Measurements from ENCODE around the gene LHFPL3.

The LHFPL3 gene

DNA sequence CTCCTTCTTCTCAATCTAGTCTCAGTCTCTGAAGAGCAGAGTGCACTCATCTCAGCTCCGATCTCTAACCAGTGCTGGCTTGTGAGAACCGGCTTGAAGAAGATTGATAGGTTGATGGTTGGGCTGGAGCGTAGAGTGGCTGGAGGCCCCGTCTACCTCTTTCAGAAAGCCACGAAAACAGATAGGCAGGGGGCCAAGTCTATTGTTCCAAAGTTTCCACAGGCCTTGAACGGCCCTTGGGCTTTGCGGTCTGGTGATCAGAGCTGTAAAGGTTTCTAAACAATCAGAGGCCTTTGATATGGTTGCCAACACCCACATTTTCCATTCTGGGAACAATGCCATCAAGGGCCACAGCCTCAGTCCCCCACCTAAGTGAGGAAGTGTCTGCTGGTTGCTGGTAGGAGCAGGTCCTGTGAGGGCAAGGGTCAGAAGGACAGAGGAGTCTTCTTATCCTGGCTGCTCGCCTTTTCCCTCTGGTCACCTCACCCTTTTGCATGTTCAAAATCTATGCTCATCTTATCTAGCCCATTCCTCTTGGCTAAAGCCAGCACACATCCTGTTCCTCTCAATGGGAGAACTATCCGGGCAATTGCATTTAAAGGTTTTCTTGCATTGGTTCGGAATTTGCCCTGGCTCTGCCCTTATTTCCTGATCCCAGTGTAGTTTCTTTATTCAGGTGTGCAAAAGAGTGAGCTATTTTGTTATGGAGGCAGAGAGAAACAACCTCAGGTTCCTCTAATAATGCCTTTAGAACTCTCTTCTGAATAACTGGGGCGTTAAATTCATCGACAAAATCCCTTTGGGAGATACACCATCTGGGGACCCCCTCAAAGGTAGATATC is 615.3 kb downstream of the LHFPL3 start:
- DNase-seq, result peak; percentile 94

DNA sequence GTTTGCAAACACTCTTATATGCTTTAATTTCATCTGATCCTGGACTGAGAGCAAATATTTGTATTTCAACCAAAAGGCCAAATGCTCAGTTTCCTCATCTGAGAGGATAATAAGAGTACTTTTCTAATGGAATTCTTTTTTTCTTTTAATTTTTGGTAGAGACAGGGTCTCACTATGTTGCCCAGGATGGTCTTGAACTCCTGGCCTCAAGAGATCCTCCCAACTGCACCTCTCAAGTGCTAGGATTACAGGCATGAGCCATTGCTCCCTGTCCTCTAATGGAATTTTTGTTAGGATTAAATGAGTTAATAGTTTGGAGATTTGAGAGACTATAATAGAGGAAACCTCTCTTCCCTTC is 617.2 kb downstream of the LHFPL3 start:
- no peak for DNase-seq

DNA sequence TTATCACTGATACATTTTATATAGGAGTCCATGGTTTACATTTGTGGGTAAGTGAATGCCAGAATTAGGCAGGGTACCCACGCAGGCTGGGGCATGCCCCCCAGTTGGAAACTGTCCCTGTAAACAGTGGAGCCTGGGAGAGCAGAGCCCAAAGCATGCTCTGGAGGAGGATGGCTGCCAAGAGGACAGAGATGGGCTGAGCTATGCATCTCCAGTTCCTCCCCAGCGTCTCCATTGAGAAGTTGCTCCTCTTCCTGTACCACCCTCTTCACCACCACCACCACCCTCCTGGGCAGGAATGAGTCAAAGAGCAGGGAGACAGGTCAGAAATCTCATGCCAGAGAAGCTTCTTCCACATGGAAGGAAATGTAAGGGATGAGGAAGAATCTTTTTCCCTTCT is 617.9 kb downstream of the LHFPL3 start:
- no peak for DNase-seq

DNA sequence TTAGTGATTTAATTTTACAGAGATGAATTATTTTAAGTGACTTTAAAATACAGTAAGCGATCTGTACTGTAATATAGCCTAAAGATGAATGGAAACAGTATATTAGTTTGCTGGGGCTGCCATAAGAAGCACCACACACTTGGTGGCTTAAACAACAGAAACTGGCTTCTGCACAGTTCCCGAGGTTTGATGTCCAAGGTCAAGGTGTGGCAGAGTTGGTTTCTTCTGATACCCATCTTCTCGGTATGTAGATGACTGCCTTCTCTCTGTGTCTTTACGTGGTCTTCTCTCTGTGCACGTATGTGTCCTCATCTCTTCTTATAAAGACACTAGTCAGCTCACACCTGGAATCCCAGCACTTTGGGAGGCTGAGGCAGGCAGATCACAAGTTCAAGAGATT is 621.6 kb downstream of the LHFPL3 start:
- no peak for DNase-seq

DNA sequence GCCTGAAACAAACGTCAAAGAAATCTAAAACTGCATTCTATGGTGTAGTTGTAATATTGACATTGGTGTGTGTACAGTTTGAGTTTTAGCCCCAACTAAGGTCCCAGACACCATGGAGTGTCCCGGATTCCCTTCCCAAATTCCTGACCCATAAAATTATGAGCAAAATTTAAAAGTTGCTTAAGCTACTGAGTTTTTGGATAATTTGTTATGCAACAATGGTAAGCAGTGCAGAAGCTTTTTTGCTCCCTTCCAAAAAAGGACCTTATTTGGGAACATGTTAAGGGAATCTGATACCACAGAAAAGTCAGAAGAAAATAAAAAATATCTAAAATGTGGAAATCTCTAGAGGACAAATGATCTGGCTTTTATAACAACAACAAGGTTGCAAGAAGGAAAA is 622.4 kb downstream of the LHFPL3 start:
- DNase-seq, result no peak

DNA sequence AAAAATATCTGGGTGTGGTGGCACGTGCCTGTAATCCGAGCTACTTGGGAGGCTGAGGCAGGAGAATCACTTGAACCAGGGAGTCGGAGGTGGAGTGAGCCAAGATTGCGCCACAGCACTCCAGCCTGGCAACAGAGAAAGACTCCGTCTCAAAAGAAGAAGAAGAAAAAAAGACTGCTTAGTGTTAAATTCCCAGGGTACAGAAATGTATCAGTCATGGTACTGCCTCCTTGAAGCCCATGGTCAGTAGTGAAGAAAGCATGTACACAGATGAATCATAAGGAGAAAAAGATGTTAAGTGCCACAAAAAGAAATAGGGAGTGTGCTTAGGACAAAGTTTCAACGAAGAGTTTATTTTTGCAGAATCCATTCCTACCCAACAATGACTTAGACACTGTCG is 623.1 kb downstream of the LHFPL3 start:
- DNase-seq, result no peak

DNA sequence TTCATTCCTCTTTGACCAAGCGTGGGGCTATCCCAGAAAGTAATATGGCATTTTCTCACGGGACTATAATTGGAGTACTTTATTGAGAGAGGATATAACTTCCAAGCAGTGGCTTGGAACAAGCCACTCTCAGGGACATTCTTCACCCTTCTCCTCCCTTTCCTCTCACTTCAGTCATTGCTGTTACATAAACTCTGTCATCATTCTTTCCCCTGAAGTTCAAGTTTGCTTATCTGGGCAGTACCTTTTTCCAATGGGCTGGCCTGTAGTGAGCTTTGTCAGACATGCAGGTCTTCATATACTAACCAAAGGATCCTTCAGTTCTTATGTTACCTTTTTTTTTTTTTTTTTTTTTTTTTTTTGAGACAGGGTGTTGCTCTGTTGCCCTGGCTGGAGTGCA is 626.9 kb downstream of the LHFPL3 start:
- no peak for DNase-seq
